Vagina (tissue), 2 donors: Measurements from ENCODE around the gene TIPIN.
A peak's percentile ranks its signal among the peaks of the same experiment; 100 is the strongest.

Experiments used
- CTCF ChIP-seq, 3 experiments: fragments of 450-650 bp in 2 of 3; fragments of 200-600 bp in 1 of 3; sonication (generic) in 1 of 3; IDR thresholded peaks; one replicate each; pipeline ENCODE4 v1.5.1; 2017 to 2019; ENCODE audit warnings: antibody characterized with exemption in 3 of 3, mild to moderate bottlenecking in 2 of 3, moderate library complexity in 2 of 3
- POLR2A ChIP-seq, 2 donors: fragments of 450-650 bp; IDR thresholded peaks; one replicate each; pipeline ENCODE4 v1.6.1; 2017; ENCODE audit warnings: antibody characterized with exemption in 2 of 2, mild to moderate bottlenecking in 2 of 2, moderate library complexity in 2 of 2
- POLR2AphosphoS5 ChIP-seq, 2 donors: sonication (generic); formaldehyde crosslinking; IDR thresholded peaks; one replicate each; pipeline ENCODE4 v1.9.0; 2017; ENCODE audit warnings: antibody characterized with exemption in 2 of 2, mild to moderate bottlenecking in 2 of 2, low read depth in 1 of 2; ENCODE audit not compliant: insufficient read depth in 1 of 2

GRCh38 chr15:66386204-66387123 is 30.0 kb upstream of the TIPIN start, which contains the start of gene MAP2K1:
- TF ChIP-seq CTCF (IDR thresholded peaks at IDR 0.05) (peak; percentile 23 to 63 (median 46)), POLR2AphosphoS5 (IDR thresholded peaks at IDR 0.05; ENCODE audit: insufficient read depth in 1 of 2, low read depth in 1 of 2) (peak; percentile 89 to 91), POLR2A (IDR thresholded peaks at IDR 0.05) (peak in 1 of 2 donors; percentile 60)
